Spleen (tissue), 11 donors: ENCODE results near the gene HIVEP3. TPM values are rescaled to one million over a fixed set of nuclear protein-coding genes. Genes with fewer than 3 reads are reported as not detected.
A peak's percentile ranks its signal among the peaks of the same experiment; 100 is the strongest.

Experiments used
- DNase-seq: peaks from one replicate; pipeline ENCODE4 v3.0.0-alpha.2; 2020
- H3K27ac ChIP-seq, 8 donors: fragments of 200-600 bp; sonication (generic) in 7 of 8; 1 replicate in 4 of 8; 2 replicates in 4 of 8; pipeline versions ENCODE4 v1.5.0 to v1.8.0; 2016 to 2021; ENCODE audit warnings: inconsistent platforms in 4 of 8, mild to moderate bottlenecking in 4 of 8, moderate library complexity in 1 of 8
- H3K27me3 ChIP-seq, 7 donors: fragments of 200-600 bp; sonication (generic) in 6 of 7; replicated peaks in 1 of 7; 1 replicate in 4 of 7; 2 replicates in 3 of 7; pipeline versions ENCODE4 v1.5.0 to v1.8.0; 2016 to 2021; ENCODE audit warnings: inconsistent platforms in 3 of 7, mild to moderate bottlenecking in 1 of 7
- H3K36me3 ChIP-seq, 6 donors: fragments of 200-600 bp; sonication (generic) in 5 of 6; 1 replicate in 4 of 6; 2 replicates in 2 of 6; pipeline versions ENCODE4 v1.5.0 to v1.8.0; 2016 to 2021; ENCODE audit warnings: inconsistent platforms in 2 of 6
- H3K4me1 ChIP-seq, 6 donors: fragments of 200-600 bp; sonication (generic) in 5 of 6; 1 replicate in 3 of 6; 2 replicates in 3 of 6; pipeline versions ENCODE4 v1.5.0 to v1.8.0; 2016 to 2021; ENCODE audit warnings: inconsistent platforms in 3 of 6
- H3K4me3 ChIP-seq, 8 donors: fragments of 200-600 bp; sonication (generic) in 7 of 8; 1 replicate in 4 of 8; 2 replicates in 4 of 8; pipeline versions ENCODE4 v1.5.0 to v1.8.0; 2016 to 2021; ENCODE audit warnings: inconsistent platforms in 4 of 8, mild to moderate bottlenecking in 4 of 8, moderate library complexity in 2 of 8
- H3K9me3 ChIP-seq, 8 donors: fragments of 200-600 bp; sonication (generic) in 7 of 8; 1 replicate in 4 of 8; 2 replicates in 4 of 8; pipeline versions ENCODE4 v1.5.0 to v1.8.0; 2016 to 2021; ENCODE audit warnings: inconsistent platforms in 4 of 8
- CTCF ChIP-seq, 11 experiments: fragments of 200-600 bp in 7 of 11; fragments of 450-650 bp in 4 of 11; sonication (generic) in 4 of 11; IDR thresholded peaks in 8 of 11; conservative IDR thresholded peaks in 3 of 11; 1 replicate in 7 of 11; 2 replicates in 4 of 11; pipeline versions ENCODE4 v1.4.0 to v1.8.0; 2016 to 2021; ENCODE audit warnings: antibody characterized with exemption in 11 of 11, inconsistent platforms in 4 of 11, mild to moderate bottlenecking in 1 of 11
- POLR2A ChIP-seq, 3 donors: fragments of 450-650 bp; IDR thresholded peaks; one replicate each; pipeline ENCODE4 v1.5.1; 2017; ENCODE audit warnings: antibody characterized with exemption in 3 of 3, mild to moderate bottlenecking in 1 of 3
- POLR2AphosphoS5 ChIP-seq, 3 donors: sonication (generic); formaldehyde crosslinking; IDR thresholded peaks; one replicate each; pipeline ENCODE4 v1.5.1; 2017; ENCODE audit warnings: antibody characterized with exemption in 3 of 3
- WGBS, 5 donors: extraction: QIAGEN DNeasy Blood & Tissue Kit in 3 of 5; methylation state at CpG; one replicate each; pipeline versions ENCODE4 v1.1.5 to v1.1.7; 2013 to 2018; 5-methylcytosine and 5-hydroxymethylcytosine counted together
- intact Hi-C: fragments of 100-400 bp; cut with DNase I; formaldehyde crosslinking; loops from one replicate; pipeline ENCODE4 v1.15.0; 2023; ENCODE audit warnings: low total_unique reads
- polyA plus RNA-seq, 3 donors: library from polyadenylated mRNA; stranded (reverse); fragments of 200-250 nt; gene quantifications; one replicate each; pipeline ENCODE4 v1.2.1, GENCODE V29; 2013
- total RNA-seq, 7 donors: library from RNA; depleted of rRNA in 3 of 7; stranded (reverse); fragments of >200 nt in 3 of 7; fragmentation: NEBNext Ultra II Directional in 4 of 7; extraction: Animal tissue kit (Norgen Biotek cat#: 25700) in 4 of 7; gene quantifications; one replicate each; pipeline versions ENCODE4 v1.1.0 to v1.2.1, GENCODE V29; 2016 to 2021
- donor health status: healthy with polysubstance abuse.
- donor health status: DM: no; HTN: no; CAD: no; lungs with moderate emphysema.
- donor health status: DM: no; HTN: no; CAD: no.
- donor health status: Bipolar disorder and iron deficiency.
- donor health status: healthy.
- donor health status: DM: no; HTN: no; CAD: no.
- donor health status: DM: yes; HTN: yes; CAD: no.

The HIVEP3 gene
- total and polyA plus RNA-seq, 10 donors: 2.4 to 21.2 (median 8.2) TPM

GRCh38 chr1:41914516-41914915, 4.2 kb downstream of the HIVEP3 start:
- TF ChIP-seq CTCF (IDR thresholded peaks at IDR 0.05 in 8 of 11, conservative IDR thresholded peaks at IDR 0.05 in 3 of 11) (no peak), POLR2A (IDR thresholded peaks at IDR 0.05) (no peak), POLR2AphosphoS5 (IDR thresholded peaks at IDR 0.05) (no peak)
- no peak for DNase-seq
- peaks cover 15 to 47% (median 43%) of the 10 kb centered on the region in 6 donors for H3K4me1 ChIP-seq

GRCh38 chr1:41913014-41913413, 5.7 kb downstream of the HIVEP3 start:
- DNase-seq: no peak
- H3K4me3 ChIP-seq: no peak overlapping the region
- peak overlapping the region in 1 of 8 donors; percentile 86 for H3K27ac ChIP-seq
- H3K27me3 ChIP-seq: peaks cover 0 to 15% (median 3%) of the 10 kb centered on the region in 7 donors
- no peaks in the 10 kb centered on the region for H3K9me3 ChIP-seq
- H3K36me3 ChIP-seq: no peaks in the 10 kb centered on the region
- 75 to 92% (median 85%) methylated on average over 1 of the region's 1 CpG for WGBS, 5 donors
- intact Hi-C loops: no loop called here
- peaks cover 4 to 32% (median 28%) of the 10 kb centered on the region in 6 donors for H3K4me1 ChIP-seq
- no peak for TF ChIP-seq POLR2AphosphoS5 (IDR thresholded peaks at IDR 0.05)
- TF ChIP-seq CTCF (IDR thresholded peaks at IDR 0.05 in 8 of 11, conservative IDR thresholded peaks at IDR 0.05 in 3 of 11): no peak
- no peak for TF ChIP-seq POLR2A (IDR thresholded peaks at IDR 0.05)

More at GRCh38 chr1:41914516-41914915, 4.2 kb downstream of the HIVEP3 start:
- no peaks in the 10 kb centered on the region for H3K36me3 ChIP-seq
- H3K27me3 ChIP-seq: peaks cover 0 to 28% (median 3%) of the 10 kb centered on the region in 7 donors
- peak overlapping the region in 3 of 8 donors; percentile 20 to 86 (median 68) for H3K27ac ChIP-seq
- H3K9me3 ChIP-seq: no peaks in the 10 kb centered on the region
- 62 to 68% (median 64%) methylated on average over 3 of the region's 3 CpGs for WGBS, 5 donors
- no peak overlapping the region for H3K4me3 ChIP-seq
- intact Hi-C loops: no loop called here

GRCh38 chr1:41908288-41908895, 10.3 kb downstream of the HIVEP3 start:
- Histone ChIP-seq H3K27ac (peak overlapping the region in 1 of 8 donors; percentile 18), H3K4me3 (no peak overlapping the region), H3K9me3 (no peaks in the 10 kb centered on the region), H3K4me1 (peaks cover 0 to 8% (median 2%) of the 10 kb centered on the region in 6 donors), H3K27me3 (no peaks in the 10 kb centered on the region), H3K36me3 (no peaks in the 10 kb centered on the region)
- TF ChIP-seq POLR2A (IDR thresholded peaks at IDR 0.05) (no peak), CTCF (IDR thresholded peaks at IDR 0.05 in 8 of 11, conservative IDR thresholded peaks at IDR 0.05 in 3 of 11) (no peak), POLR2AphosphoS5 (IDR thresholded peaks at IDR 0.05) (no peak)
- no peak for DNase-seq
- intact Hi-C loops: no loop called here
- 68 to 80% (median 75%) methylated on average over 3 of the region's 3 CpGs for WGBS, 5 donors

- Histone ChIP-seq H3K27me3 (no peaks in the 10 kb centered on the region), H3K27ac (no peak overlapping the region), H3K9me3 (no peaks in the 10 kb centered on the region), H3K4me3 (no peak overlapping the region), H3K4me1 (peaks cover 4 to 17% (median 11%) of the 10 kb centered on the region in 6 donors), H3K36me3 (no peaks in the 10 kb centered on the region)
- WGBS, 5 donors: 93 to 99% (median 96%) methylated on average over 7 to 8 of the region's 8 CpGs
- TF ChIP-seq POLR2AphosphoS5 (IDR thresholded peaks at IDR 0.05) (no peak), CTCF (IDR thresholded peaks at IDR 0.05 in 8 of 11, conservative IDR thresholded peaks at IDR 0.05 in 3 of 11) (no peak), POLR2A (IDR thresholded peaks at IDR 0.05) (no peak)
- intact Hi-C loops: no loop called here
- no peak for DNase-seq
These were observed 11.3 kb downstream of the HIVEP3 start for GRCh38 chr1:41907446-41907845.
